NCI-H526 (cell line): ENCODE measurements around the gene CHRNA4.

Experiments
- DNase-seq, 2 experiments: peaks; one replicate each; lab custom pipeline; 2025; lab: John Stamatoyannopoulos, UW

CHRNA4 gene

DNA sequence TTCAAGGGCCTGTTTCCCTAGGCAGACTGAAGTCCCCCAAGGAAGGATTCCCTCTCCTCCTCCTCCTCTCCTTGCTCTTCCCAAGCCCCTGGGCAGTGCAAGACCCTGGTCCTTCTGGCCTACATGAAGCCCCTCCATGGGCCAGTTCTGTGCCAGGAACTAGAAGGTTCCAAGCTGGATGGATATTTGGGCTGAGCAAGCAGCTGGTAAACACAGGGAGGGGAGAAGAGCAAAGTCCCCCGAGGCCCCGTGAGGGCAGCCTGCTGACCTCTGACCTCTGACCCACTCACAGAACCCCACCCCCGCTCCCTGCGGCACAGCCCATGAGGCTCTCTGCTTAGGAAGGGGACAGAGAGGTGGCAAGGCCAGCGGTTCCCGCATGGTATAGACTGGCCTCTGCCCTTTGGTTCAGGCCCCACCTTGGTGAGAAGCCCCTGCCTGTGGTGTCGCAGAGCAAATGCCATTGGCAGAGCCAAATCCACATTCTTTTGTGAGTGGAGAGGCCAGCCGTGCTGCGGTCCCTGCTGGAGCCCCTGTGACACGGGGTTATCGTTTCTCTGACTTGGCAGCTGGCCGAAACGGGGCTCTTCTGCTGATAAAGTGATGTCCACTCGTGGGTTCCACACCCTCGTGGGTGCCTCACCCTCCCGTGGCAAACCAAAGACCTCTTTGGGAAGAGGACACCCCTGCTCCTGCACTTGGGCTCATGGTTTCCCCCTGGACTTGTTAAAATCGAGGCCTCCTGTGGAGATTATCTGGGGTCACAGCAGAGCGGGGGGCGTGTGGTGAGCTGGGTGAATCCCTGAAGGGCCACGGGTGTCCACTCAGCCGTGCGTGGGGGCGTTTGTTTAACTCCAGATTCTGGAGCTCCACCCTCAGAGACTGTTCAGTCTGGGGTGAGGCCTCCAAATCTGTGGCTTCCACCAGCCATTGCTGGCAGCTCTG, 2.1 kb upstream of the CHRNA4 start:
- no peak for DNase-seq

DNA sequence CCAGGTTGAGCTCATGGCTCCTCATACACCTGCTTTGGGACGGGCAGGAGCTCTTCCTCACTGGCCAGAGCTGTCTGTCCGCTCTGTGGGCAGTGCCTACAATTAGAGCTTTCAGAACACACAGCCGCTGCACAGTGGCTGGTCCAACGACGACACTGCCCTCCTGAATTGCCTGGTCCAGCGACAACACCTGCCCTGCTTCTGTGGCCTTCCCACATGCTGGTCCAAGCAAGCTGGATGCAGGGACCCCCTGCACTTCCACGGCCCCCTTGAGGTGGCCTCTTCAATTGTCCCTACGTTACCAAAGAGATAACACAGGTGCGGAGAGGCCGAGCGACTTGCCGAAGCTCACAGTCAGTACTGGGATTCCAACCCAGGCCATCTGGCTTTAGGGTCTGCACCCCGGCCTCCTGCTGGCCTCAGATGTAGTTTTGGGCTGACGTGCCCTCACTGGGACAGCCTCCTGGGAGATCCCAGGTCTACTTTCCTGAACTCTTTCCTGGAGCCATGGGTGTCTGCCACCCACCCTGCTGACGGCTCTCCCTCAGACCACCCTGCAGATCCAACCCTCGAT, 1.4 kb upstream of the CHRNA4 start:
- DNase-seq: no peak

DNA sequence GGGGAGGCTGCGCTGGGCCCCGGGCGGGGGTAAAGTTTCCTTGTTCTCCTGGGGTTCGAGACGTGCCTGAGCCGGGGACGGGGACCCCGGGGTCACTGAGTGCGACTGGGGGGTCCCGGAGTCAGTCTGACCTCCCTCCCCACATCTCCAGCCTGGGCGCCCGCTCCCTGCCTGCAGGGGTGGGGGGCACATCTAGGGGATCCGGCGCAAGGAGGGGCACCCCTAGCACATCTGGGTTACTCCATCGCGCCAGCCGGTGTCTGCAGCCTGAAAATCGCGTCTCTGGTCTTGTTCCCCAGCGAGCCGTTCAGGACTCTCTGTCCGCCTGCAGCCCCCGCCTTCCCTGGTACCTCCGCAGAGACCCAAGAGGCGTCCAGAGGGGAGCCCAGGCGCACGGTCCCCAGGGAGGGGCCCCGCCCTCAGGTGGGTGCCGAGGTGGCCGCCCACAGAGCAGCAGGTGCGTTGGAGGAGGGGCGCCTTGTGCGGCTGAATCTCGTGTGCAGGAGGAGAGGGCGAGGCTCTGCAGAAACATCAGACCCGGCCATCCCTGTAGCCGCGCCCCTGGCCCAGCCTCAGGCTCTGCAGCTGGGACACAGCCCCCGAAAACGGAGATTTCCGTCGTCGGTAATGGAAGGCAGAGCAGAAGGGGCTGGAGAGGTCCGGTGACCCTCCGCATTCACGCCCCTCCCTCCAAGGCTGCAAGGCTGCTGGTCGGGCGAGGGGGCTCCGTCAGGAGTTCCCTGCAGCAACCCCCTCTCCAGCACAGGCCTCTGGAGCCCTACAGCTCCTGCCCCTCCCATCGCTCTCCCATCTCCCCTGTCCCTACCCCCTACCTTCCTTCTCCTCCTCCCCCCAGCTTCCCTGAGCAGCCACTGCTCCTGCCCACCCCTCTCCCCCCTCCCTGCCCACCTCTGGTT, 628 bp upstream of the CHRNA4 start:
- peak; percentile 77 to 96 for DNase-seq

DNA sequence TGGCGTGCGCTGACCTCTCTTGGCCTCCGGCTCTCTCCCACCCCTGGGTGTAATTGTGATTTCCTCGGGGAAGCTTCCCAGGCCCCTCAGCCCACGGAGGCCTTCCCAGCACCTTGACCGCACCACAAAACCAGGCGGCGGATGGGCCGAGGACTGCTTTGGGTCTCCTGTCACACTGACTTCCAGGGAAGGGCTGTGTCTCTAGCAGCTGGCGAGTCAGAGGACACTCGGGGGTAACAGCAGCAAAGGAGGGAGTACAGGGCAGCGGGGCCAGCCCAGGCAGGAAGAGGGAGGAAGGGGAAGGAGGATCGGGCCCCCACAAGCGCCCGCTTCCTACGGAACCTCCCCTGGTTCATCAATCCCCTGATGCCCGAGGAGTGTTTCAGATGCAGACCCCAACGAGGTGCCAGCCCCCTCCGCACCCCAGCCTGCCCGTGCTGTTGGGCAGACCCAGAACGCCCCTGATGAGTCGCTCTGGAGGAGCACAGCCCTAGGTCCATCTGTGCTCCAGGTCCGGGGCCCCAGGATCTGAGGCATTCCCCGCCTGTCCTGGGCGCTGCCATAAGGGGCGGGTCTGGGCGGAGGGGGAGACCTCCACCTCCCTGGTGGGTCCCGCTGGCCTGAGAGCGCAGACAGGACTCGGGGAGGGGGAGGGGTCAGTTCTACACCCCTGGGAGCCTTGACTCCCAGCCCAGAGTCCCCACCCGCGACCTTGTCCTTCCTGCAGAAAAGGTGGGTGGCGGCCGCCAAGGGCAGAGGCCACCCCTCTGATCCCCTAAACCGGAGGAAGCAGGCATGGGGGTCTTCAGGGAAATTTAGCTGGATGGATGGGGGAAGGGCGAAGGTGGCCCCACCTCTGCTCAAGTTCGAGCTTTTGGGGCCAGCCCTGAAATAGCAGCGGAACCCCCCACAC, 956 bp downstream of the CHRNA4 start:
- DNase-seq: no peak

DNA sequence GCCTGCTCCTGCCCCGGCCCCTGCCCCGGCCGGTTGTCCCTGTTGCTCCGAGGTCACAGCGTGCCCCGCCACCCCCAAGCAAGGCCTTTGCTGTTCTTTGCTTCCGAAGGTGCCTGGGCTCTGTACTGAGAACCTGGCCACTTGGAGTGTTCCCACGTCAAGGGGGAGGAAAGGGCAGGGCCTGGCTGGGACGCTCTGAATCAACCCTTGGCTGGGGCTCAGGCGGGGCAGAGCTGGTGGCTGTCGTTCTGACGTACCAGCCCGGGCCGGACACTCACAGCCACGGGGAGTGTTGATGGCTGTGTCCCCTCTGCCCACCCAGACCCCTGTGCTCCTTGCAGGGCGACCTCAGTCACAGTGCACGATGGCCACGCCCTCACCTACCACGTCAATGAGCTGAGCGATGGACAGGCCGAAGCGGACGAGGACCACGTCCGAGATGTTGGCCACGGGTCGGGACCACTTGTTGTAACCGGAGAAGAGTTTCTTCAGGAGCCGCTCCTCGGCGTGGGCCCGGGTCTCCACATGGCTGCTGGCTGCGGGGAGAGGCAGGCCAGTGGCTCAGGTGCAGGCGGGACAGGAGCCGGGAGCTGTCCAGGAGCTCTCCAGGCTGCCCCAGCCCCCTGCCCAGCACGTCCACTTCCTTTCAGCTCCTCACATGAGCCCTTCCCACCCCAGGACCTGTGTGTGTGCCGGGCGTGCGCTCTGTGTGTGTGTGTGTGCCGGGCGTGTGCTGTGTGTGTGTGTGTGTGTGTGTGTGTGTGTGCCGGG, 1.8 kb downstream of the CHRNA4 start:
- DNase-seq: no peak

DNA sequence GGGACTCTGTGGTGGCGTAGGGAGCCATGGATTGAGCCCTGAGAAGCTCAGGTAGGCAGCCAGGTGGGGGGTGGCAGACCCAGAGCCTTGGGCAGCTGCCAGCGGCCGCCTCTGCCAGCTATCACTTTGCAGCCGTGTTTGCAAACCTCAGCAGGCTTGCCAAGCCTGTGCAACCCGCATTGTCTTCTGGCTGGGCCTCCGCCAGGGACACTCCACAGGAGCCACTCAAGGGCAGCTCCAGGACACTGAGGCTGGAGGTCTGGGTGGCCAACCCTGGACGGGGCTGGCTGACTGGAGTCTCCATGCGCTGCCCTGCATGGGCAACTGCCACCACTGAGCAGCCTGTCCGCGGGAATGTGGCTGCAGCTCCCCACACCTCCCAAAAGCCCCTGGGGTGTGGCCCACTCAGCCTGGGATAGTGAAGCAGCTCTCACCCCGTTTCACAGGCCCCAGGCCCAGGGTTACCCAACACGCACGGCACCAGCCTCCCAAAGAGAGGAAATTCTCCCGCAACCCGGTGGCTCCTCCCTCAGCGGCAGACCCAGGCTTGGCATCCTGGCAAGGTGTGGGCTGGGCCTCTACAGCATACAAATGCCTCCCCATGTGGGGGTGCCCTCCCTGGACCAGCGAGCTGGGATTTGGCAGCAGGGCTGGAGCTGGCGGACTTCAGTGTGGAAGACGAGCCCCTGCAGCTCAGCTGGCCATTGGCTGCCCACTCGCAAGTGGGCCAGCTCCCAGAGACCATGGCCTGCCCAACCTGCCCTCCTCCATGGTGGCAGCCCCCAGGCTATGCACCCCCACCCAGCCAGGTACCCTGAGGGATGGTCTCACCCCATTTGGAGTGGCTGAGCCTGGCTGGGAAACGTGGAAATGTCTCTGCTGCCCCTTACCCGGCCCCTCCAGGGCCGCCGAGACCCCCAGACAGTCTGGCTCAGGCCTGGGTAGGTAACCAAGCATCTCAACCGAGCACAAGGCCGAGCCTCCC, 2.9 kb downstream of the CHRNA4 start:
- no peak for DNase-seq

DNA sequence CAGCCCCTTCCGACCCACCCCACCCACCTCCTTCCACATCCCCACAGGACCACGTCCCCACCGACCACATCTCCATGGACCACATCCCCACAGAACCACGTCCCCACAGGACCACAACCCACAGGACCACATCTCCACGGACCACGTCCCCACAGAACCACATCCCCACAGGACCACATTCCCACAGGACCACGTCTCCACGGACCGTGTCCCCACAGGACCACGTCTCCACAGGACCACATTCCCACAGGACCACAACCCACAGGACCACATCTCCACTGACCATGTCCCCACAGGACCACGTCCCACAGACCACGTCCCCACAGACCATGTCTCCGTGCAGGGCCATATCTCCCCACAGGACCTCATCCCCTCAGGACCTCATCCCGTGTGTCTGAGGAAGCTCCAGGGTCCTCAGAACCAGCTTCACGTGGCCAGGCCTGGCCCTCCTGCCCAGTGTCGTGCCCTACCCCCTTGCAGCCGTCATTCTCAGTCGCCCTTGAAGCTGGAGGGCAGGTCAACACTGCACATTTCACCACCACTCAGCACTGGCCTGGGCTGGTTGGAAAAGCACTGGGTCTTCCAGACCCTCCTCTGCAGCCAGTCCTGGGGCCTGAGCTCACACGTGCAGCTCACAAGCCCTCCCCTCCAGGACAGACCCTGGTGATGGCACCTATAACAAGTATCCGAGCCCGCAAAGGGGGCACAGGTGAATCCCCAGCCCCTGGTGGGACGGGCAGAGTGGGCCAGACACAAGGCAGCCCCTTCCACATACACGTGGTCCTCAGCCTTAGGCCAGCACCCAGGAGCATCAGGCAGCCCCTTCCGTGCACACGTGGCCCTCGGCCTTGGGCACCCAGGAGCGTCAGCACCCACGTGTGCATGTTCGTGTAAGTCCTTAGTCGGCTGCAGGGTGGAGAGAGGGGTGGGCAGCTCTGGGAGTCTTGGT, 3.9 kb downstream of the CHRNA4 start:
- DNase-seq: no peak

DNA sequence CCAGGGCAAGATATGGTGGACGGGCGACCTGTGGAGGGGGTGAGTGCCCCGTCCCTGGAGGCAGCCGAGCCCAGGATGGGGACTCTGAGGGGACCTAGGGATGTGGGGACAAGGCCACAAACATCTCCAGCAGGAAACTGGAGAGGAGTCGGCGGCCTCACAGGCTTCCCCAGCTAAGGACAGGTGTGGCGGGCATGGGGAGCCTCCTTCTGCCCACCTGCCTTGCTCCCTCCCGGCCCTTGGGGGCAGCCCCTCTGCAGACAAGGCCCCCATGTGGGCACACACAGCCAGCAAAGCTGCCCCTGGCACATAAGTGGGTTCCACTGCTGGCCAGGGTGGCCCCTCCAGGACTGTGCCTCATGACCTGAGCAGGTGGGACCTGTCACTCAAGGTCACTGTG, 4.6 kb downstream of the CHRNA4 start:
- no peak for DNase-seq

DNA sequence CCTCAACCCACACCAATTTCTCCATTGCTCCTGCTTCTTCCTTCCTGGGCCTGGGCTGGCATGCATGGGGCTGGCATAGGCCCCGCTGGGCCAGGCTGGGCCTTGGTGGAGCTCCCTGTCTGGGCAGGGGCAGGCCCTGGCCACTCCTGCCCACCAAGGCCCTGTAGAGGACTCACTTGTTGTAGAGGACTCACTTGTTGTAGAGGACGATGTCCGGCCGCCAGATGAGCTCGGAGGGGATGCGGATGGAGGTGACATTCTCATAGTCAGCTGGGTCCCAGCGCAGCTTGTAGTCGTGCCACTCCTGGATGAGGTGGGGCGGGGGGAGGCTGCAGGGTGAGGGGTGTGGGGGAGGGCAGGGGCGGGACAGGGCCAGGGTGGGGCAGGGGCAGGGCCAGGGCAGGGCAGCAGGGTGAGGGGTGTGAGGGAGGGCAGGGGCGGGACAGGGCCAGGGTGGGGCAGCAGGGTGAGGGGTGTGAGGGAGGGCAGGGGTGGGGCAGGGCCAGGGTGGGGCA, 5.3 kb downstream of the CHRNA4 start:
- DNase-seq: no peak

DNA sequence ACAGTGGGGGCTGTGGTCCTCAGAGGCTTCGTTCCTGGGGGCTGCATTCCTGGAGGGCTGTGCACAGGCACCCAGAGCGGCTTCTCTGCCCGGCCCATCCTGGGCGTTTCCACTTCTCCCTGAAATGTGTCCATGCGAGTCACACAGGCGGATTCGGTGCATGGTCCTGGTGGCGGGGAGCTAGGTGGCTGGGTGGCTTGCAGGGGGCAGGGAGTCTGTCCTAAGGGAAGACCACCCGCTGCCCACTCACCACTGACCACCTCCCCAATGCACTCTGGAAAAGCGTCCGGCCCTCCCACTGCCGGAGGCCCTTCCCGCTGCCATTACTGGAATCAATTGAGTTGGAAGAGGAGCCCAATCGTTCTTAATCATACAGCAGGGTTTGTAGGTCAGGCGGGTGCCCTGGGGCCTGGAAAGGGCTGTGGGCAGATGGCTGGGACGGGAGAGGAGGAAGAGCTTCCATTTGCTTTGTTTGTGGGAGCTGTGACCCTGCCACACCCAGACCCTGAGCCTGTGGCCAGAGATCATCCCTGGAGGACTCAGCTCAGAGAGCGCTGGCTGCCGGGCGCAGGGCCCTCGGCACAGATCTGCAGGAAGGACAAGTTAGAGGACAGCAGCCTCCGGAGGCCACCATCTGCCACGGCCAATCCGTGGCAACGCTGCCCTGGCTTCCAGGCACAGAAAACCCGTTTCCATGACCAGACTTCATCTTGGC, 6.4 kb downstream of the CHRNA4 start:
- no peak for DNase-seq

DNA sequence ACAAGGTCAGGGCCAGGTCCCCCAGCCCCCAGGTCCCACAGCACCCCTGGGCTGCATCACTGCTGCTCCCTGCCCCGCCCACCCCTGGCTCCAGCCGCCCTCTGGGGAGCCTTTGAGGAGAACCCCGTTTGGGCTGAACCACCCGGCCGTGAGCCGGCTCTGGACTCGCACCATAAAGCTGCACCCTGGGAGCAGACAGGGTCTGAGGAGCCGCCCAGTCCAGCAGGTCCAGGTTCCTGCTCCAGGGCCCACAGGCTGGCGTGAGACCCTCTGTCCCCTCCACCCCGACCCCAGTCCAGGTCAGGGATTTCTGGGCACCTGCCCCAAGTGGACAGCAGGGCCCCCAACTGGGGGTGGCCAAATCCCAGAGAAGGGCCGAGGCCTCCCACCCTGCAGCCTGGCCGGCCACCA, 8.3 kb downstream of the CHRNA4 start:
- DNase-seq: no peak

DNA sequence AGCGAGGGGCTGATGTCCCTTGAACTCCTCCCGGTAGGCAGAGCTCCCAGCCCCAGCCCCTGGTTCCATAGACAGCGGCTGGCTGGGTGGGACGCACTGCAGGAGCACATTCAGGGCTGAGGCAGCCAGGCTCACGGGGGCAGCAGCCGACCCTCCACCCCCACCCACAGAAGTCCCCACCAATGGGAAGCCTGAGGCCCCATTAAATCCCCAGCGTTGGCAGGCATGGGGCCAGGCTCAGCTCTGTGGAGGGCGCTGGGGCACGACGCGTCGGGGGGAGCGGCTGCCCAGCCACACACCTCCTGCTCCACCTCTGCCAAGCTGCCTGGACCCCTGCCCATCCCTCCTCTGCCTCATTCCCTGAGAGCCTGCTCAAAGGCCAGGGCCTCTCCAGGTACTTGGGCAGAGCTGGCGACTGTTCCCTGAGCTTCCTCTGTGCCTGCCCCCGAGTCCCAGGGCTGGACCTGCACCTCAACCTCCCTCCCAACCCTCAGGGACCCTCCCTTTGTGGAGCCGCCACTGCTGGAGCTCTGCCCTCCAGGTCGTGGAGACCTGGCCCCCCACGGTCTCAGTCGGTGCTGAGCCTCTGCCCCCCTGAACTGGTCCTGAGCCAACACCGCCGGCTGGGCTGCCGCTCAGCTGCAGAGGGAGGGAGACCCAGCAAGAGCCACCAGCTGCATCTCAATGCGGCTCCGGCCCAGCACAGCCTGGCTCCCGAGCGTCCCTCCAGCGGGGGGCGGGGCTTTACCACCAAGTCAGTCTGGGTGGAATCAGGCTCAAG, 9.1 kb downstream of the CHRNA4 start:
- peak; percentile 46 to 84 for DNase-seq

DNA sequence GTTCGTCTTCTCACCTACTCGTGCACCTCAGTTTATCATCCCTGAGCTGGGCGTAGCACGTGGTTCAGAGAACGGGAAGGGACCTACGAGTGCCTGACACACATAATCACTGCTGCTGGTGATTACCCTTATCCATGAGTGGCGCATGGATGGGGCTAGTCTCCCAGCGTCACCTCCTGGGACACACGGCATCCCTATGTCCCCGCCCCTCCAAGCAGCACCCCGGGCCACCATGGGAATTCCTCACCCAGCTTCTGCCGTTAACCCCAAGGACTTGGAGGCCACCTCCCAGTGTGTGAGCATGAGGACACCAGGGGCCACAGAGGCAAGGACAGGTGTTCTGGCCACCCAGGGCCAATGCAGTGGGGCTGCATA, 9.8 kb downstream of the CHRNA4 start:
- DNase-seq: no peak

DNA sequence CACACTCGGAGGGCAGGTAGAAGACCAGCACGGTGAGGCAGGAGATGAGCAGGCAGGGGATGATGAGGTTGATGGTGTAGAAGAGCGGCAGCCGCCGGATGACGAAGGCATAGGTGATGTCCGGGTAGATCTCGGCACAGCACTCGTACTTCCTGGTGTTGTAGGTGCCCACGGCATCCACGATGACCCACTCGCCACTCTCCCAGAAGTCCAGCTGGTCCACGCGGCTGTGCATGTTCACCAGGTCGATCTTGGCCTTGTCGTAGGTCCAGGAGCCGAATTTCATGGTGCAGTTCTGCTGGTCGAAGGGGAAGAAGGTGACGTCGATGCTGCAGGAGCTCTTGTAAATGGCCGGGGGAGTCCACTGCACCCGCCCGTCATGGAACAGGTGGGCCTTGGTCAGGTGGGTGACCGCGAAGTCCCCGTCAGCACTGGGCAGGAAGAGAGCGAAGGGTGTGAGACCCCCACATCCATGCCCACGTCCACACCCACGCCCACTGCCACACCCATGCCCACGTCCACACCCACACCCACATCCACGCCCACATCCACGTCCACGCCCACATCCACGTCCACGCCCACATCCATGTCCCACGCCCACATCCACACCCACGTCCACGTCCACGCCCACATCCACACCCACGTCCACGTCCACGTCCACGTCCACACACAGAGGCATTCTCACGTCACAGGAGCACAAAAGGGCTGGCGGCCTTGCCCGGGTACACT, 10.4 kb downstream of the CHRNA4 start:
- no peak for DNase-seq

DNA sequence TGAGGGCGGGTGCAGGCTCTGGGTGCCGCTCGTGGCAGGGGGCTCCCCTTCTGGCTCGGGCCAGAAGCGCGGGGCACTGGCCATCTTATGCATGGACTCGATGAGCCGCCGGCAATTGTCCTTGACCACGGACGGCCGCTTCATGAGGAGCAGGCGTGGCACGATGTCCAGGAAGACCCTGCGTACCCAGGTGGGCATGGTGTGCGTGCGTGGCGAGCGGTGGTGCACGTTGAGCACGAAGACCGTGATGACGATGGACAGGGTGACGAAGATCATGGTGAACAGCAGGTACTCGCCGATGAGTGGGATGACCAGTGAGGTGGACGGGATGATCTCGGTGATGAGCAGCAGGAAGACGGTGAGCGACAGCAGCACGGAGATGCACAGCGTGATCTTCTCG, 11.0 kb downstream of the CHRNA4 start:
- DNase-seq: no peak

DNA sequence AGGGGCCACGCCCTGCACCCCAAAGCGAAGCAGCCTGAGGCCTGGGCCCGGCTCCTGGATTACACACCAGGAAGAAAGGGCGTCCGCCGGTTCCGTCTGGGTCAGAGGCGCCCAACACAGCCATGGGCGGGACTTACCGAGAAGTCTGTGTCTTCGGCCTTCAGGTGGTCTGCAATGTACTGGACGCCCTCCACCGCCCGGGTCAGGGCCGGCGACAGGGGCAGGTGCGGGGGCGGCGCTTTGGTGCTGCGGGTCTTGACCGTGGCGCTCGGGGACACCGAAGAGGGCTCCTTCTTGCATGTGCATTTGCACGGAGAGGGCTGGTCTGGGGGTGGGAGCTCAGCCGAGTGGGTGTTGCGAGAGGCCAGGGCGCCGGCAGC, 11.6 kb downstream of the CHRNA4 start:
- no peak for DNase-seq
